NCI-H748 (cell line): ENCODE results near the gene IQCH.
A peak's percentile ranks its signal among the peaks of the same experiment; 100 is the strongest.
"Not testable (repeated sequence)": the region's sequence is repeated elsewhere in the genome, so short reads cannot be mapped to it uniquely, and the experiment has no call there.

Experiments used
- DNase-seq: peaks from one replicate; lab custom pipeline; 2025; ENCODE audit not compliant: unreplicated experiment; lab: John Stamatoyannopoulos, UW

Gene IQCH

GRCh38 chr15:67244971-67245478 is 9.6 kb upstream of the IQCH start:
- DNase-seq: no peak

GRCh38 chr15:67246606-67247005 is 8.0 kb upstream of the IQCH start:
- not testable (repeated sequence) for DNase-seq

GRCh38 chr15:67248011-67248505 is 6.5 kb upstream of the IQCH start:
- no peak for DNase-seq

- no peak for DNase-seq
Observed at GRCh38 chr15:67249830-67250229, 4.8 kb upstream of the IQCH start.

- DNase-seq: no peak
Observed at GRCh38 chr15:67251318-67251717, 3.3 kb upstream of the IQCH start.

- DNase-seq: no peak
Observed at GRCh38 chr15:67253101-67253500, 1.5 kb upstream of the IQCH start.

- DNase-seq: peak; percentile 19
Observed at GRCh38 chr15:67253549-67254237, 893 bp upstream of the IQCH start.

GRCh38 chr15:67256051-67256450 is 1.5 kb downstream of the IQCH start:
- DNase-seq: no peak

GRCh38 chr15:67258412-67258811 is 3.8 kb downstream of the IQCH start:
- DNase-seq: not testable (repeated sequence)

GRCh38 chr15:67259379-67259778 is 4.8 kb downstream of the IQCH start:
- DNase-seq: no peak

GRCh38 chr15:67259806-67260205 is 5.2 kb downstream of the IQCH start:
- DNase-seq: no peak

GRCh38 chr15:67266870-67267269 is 12.3 kb downstream of the IQCH start:
- DNase-seq: no peak

- DNase-seq: no peak
Observed at GRCh38 chr15:67267440-67267839, 12.9 kb downstream of the IQCH start.

GRCh38 chr15:67267951-67268941 is 13.7 kb downstream of the IQCH start:
- no peak for DNase-seq

GRCh38 chr15:67274236-67274635 is 19.6 kb downstream of the IQCH start:
- DNase-seq: no peak

GRCh38 chr15:67276666-67277065 is 22.1 kb downstream of the IQCH start:
- no peak for DNase-seq

- DNase-seq: no peak
Observed at GRCh38 chr15:67280217-67280616, 25.6 kb downstream of the IQCH start.

GRCh38 chr15:67281714-67282113 is 27.1 kb downstream of the IQCH start:
- no peak for DNase-seq

- DNase-seq: not testable (repeated sequence)
Observed at GRCh38 chr15:67285625-67286024, 31.0 kb downstream of the IQCH start.

- DNase-seq: not testable (repeated sequence)
Observed at GRCh38 chr15:67286400-67286799, 31.8 kb downstream of the IQCH start.

- no peak for DNase-seq
Observed at GRCh38 chr15:67290319-67290718, 35.7 kb downstream of the IQCH start.

- peak; percentile 0 for DNase-seq
Observed at GRCh38 chr15:67296188-67296587, 41.6 kb downstream of the IQCH start.
